ENCODE measurements around the gene TMEM256.

GRCh38 chr17:7388856-7389255 is 15.0 kb downstream of the TMEM256 start:
- TF ChIP-seq POLR2AphosphoS5 (IDR thresholded peaks at IDR 0.05; ENCODE audit: low read depth) (no peak), SPI1 (IDR thresholded peaks at IDR 0.05; ENCODE audit: borderline replicate concordance, low read depth) (no peak), GABPA (IDR thresholded peaks at IDR 0.05; ENCODE audit: low read depth) (no peak)
- TF ChIP-seq, protein P1, sequence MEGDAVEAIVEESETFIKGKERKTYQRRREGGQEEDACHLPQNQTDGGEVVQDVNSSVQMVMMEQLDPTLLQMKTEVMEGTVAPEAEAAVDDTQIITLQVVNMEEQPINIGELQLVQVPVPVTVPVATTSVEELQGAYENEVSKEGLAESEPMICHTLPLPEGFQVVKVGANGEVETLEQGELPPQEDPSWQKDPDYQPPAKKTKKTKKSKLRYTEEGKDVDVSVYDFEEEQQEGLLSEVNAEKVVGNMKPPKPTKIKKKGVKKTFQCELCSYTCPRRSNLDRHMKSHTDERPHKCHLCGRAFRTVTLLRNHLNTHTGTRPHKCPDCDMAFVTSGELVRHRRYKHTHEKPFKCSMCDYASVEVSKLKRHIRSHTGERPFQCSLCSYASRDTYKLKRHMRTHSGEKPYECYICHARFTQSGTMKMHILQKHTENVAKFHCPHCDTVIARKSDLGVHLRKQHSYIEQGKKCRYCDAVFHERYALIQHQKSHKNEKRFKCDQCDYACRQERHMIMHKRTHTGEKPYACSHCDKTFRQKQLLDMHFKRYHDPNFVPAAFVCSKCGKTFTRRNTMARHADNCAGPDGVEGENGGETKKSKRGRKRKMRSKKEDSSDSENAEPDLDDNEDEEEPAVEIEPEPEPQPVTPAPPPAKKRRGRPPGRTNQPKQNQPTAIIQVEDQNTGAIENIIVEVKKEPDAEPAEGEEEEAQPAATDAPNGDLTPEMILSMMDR (IDR thresholded peaks at IDR 0.05; ENCODE audit: insufficient read depth, low read length): no peak
